Measurements from ENCODE around the gene KDM5D.

DNA sequence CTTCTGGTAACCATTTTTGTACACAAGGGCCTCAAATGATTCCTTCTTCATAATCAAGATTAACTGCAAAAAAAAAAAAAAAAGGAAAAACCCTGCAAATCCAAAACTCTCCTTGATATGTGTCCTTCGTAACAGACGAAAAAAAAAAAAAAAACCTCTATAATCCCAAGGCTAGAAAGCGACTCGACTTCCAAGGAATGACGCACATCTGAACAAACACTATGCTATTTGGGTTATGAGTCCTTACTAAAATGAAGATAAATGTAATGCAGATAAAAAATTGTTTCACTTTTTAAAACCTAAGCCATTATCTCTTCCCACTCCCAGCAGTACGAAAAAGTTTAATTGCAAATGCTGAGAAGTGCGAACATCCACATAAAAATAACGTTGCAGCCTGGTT lies 1.2 kb downstream of the KDM5D start:
- TF ChIP-seq, protein P1, sequence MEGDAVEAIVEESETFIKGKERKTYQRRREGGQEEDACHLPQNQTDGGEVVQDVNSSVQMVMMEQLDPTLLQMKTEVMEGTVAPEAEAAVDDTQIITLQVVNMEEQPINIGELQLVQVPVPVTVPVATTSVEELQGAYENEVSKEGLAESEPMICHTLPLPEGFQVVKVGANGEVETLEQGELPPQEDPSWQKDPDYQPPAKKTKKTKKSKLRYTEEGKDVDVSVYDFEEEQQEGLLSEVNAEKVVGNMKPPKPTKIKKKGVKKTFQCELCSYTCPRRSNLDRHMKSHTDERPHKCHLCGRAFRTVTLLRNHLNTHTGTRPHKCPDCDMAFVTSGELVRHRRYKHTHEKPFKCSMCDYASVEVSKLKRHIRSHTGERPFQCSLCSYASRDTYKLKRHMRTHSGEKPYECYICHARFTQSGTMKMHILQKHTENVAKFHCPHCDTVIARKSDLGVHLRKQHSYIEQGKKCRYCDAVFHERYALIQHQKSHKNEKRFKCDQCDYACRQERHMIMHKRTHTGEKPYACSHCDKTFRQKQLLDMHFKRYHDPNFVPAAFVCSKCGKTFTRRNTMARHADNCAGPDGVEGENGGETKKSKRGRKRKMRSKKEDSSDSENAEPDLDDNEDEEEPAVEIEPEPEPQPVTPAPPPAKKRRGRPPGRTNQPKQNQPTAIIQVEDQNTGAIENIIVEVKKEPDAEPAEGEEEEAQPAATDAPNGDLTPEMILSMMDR (IDR thresholded peaks at IDR 0.05), result no peak
- TF ChIP-seq POLR2A (IDR thresholded peaks at IDR 0.05) (no peak), EP300 (IDR thresholded peaks at IDR 0.05) (no peak), POLR2AphosphoS5 (IDR thresholded peaks at IDR 0.05) (no peak)
